OCI-M1 (cell line): ENCODE measurements around the gene PCTP.

ENCODE experiments used
- DNase-seq: peaks from one replicate; lab custom pipeline; 2025; lab: John Stamatoyannopoulos, UW

Gene PCTP

GRCh38 chr17:55757659-55758058, 6.8 kb downstream of the PCTP start:
- DNase-seq = no peak

GRCh38 chr17:55758171-55758570, 7.3 kb downstream of the PCTP start:
- no peak for DNase-seq

- DNase-seq = peak; percentile 69
Measured at GRCh38 chr17:55760643-55761355, 9.9 kb downstream of the PCTP start.

GRCh38 chr17:55762086-55762858, 11.4 kb downstream of the PCTP start:
- DNase-seq = no peak

GRCh38 chr17:55763856-55764255, 13.0 kb downstream of the PCTP start:
- no peak for DNase-seq

- no peak for DNase-seq
Measured at GRCh38 chr17:55764610-55765009, 13.8 kb downstream of the PCTP start.

GRCh38 chr17:55765472-55765871, 14.6 kb downstream of the PCTP start:
- DNase-seq = no peak

- DNase-seq = no peak
Measured at GRCh38 chr17:55768936-55769624, 18.2 kb downstream of the PCTP start.

- peak; percentile 29 for DNase-seq
Measured at GRCh38 chr17:55769625-55770000, 18.8 kb downstream of the PCTP start.

GRCh38 chr17:55770196-55770870, 19.5 kb downstream of the PCTP start:
- peak; percentile 69 for DNase-seq

GRCh38 chr17:55772086-55772485, 21.2 kb downstream of the PCTP start:
- DNase-seq = no peak

GRCh38 chr17:55773671-55774070, 22.8 kb downstream of the PCTP start:
- DNase-seq = no peak

- DNase-seq = no peak
Measured at GRCh38 chr17:55774846-55775271, 24.0 kb downstream of the PCTP start.

- no peak for DNase-seq
Measured at GRCh38 chr17:55776271-55776670, 25.4 kb downstream of the PCTP start.

GRCh38 chr17:55777471-55777971, 26.7 kb downstream of the PCTP start:
- DNase-seq = no peak

- DNase-seq = no peak
Measured at GRCh38 chr17:55778389-55779118, 27.7 kb downstream of the PCTP start.

- DNase-seq = no peak
Measured at GRCh38 chr17:55783684-55784245, 32.9 kb downstream of the PCTP start.

GRCh38 chr17:55784666-55785065, 33.8 kb downstream of the PCTP start:
- DNase-seq = peak; percentile 48

GRCh38 chr17:55785181-55785580, 34.3 kb downstream of the PCTP start:
- peak; percentile 48 for DNase-seq

GRCh38 chr17:55793272-55793671, 42.4 kb downstream of the PCTP start:
- DNase-seq = no peak
